Measurements from ENCODE around the gene FMO4.
"Not testable (repeated sequence)": the region's sequence is repeated elsewhere in the genome, so short reads cannot be mapped to it uniquely, and the experiment has no call there.

FMO4 gene

GRCh38 chr1:171355727-171356126, 41.7 kb downstream of the FMO4 start:
- Histone ChIP-seq H3K18ac (ENCODE audit: low read depth in 1 of 2, low read length in 2 of 2) (no peak overlapping the region), H3K9ac (ENCODE audit: low read length) (no peak overlapping the region), H3K79me1 (replicated peaks; ENCODE audit: low read length, poor library complexity, severe bottlenecking) (no peaks in the 10 kb centered on the region), H2AFZ (ENCODE audit: low read depth, low read length) (no peak overlapping the region), H3K27ac (ENCODE audit: low read length, poor library complexity, severe bottlenecking) (no peak overlapping the region), H3K4me1 (ENCODE audit: control insufficient read depth, insufficient read depth, low read depth, low read length) (no peaks in the 10 kb centered on the region), H3K36me3 (ENCODE audit: control insufficient read depth in 1 of 2, insufficient read depth in 2 of 2, low read depth in 1 of 2, low read length in 2 of 2) (no peaks in the 10 kb centered on the region), H2BK5ac (ENCODE audit: low read depth, low read length, poor library complexity, severe bottlenecking) (no peak overlapping the region), H3K4me3 (ENCODE audit: insufficient read depth in 1 of 2, low read depth in 1 of 2, low read length in 2 of 2) (no peak overlapping the region), H3K4me2 (ENCODE audit: low read length, poor library complexity, severe bottlenecking) (no peak overlapping the region), H3K9me3 (ENCODE audit: control insufficient read depth, low read length) (no peaks in the 10 kb centered on the region), H3K23ac (ENCODE audit: low read length in 2 of 2) (no peak overlapping the region), H4K91ac (ENCODE audit: low read length) (no peak overlapping the region), H3K14ac (ENCODE audit: low read length in 2 of 2) (no peak overlapping the region), H2AK5ac (ENCODE audit: low read length, severe bottlenecking) (no peak overlapping the region), H2BK120ac (ENCODE audit: low read depth, low read length) (no peak overlapping the region), H4K8ac (ENCODE audit: low read length) (no peak overlapping the region), H3K27me3 (ENCODE audit: control insufficient read depth in 1 of 2, insufficient read depth in 1 of 2, low read length in 2 of 2) (no peaks in the 10 kb centered on the region), H2BK12ac (ENCODE audit: low read length in 2 of 2) (no peak overlapping the region), H2BK15ac (ENCODE audit: low read depth, poor library complexity, severe bottlenecking) (no peak overlapping the region), H3K4ac (ENCODE audit: low read depth in 1 of 2, low read length in 2 of 2) (no peak overlapping the region)
- DNase-seq, result no peak
- 76% methylated on average over 3 of the region's 3 CpGs for WGBS

- no peak overlapping the region for H2BK120ac ChIP-seq (ENCODE audit: low read depth, low read length)
- DNase-seq, result no peak
- H3K79me1 ChIP-seq (replicated peaks; ENCODE audit: low read length, poor library complexity, severe bottlenecking), result no peaks in the 10 kb centered on the region
- H3K4me2 ChIP-seq (ENCODE audit: low read length, poor library complexity, severe bottlenecking), result no peak overlapping the region
- no peak overlapping the region for H3K14ac ChIP-seq (ENCODE audit: low read length in 2 of 2)
- no peak overlapping the region for H3K27ac ChIP-seq (ENCODE audit: low read length, poor library complexity, severe bottlenecking)
- no peak overlapping the region for H3K18ac ChIP-seq (ENCODE audit: low read depth in 1 of 2, low read length in 2 of 2)
- no peak overlapping the region for H2AK5ac ChIP-seq (ENCODE audit: low read length, severe bottlenecking)
- H3K36me3 ChIP-seq (ENCODE audit: control insufficient read depth in 1 of 2, insufficient read depth in 2 of 2, low read depth in 1 of 2, low read length in 2 of 2), result no peaks in the 10 kb centered on the region
- H3K4ac ChIP-seq (ENCODE audit: low read depth in 1 of 2, low read length in 2 of 2), result no peak overlapping the region
- no peak overlapping the region for H3K9ac ChIP-seq (ENCODE audit: low read length)
- H2BK12ac ChIP-seq (ENCODE audit: low read length in 2 of 2), result no peak overlapping the region
- no peak overlapping the region for H2BK5ac ChIP-seq (ENCODE audit: low read depth, low read length, poor library complexity, severe bottlenecking)
- no peak overlapping the region for H4K91ac ChIP-seq (ENCODE audit: low read length)
- no peak overlapping the region for H2BK15ac ChIP-seq (ENCODE audit: low read depth, poor library complexity, severe bottlenecking)
- H2AFZ ChIP-seq (ENCODE audit: low read depth, low read length), result no peak overlapping the region
- WGBS, result 95% methylated on average over 4 of the region's 4 CpGs
- H3K23ac ChIP-seq (ENCODE audit: low read length in 2 of 2), result no peak overlapping the region
- no peaks in the 10 kb centered on the region for H3K27me3 ChIP-seq (ENCODE audit: control insufficient read depth in 1 of 2, insufficient read depth in 1 of 2, low read length in 2 of 2)
- no peaks in the 10 kb centered on the region for H3K4me1 ChIP-seq (ENCODE audit: control insufficient read depth, insufficient read depth, low read depth, low read length)
- no peaks in the 10 kb centered on the region for H3K9me3 ChIP-seq (ENCODE audit: control insufficient read depth, low read length)
- H3K4me3 ChIP-seq (ENCODE audit: insufficient read depth in 1 of 2, low read depth in 1 of 2, low read length in 2 of 2), result no peak overlapping the region
- no peak overlapping the region for H4K8ac ChIP-seq (ENCODE audit: low read length)
Measured at GRCh38 chr1:171357179-171357578, 43.2 kb downstream of the FMO4 start.

GRCh38 chr1:171359355-171359648, 45.3 kb downstream of the FMO4 start:
- not testable (repeated sequence) for H4K91ac ChIP-seq (ENCODE audit: low read length); H2BK12ac ChIP-seq (ENCODE audit: low read length in 2 of 2); H3K18ac ChIP-seq (ENCODE audit: low read depth in 1 of 2, low read length in 2 of 2); DNase-seq; H3K27me3 ChIP-seq (ENCODE audit: control insufficient read depth in 1 of 2, insufficient read depth in 1 of 2, low read length in 2 of 2); H3K4me1 ChIP-seq (ENCODE audit: control insufficient read depth, insufficient read depth, low read depth, low read length); H3K79me1 ChIP-seq (replicated peaks; ENCODE audit: low read length, poor library complexity, severe bottlenecking); H3K4me2 ChIP-seq (ENCODE audit: low read length, poor library complexity, severe bottlenecking); H4K8ac ChIP-seq (ENCODE audit: low read length); H2AK5ac ChIP-seq (ENCODE audit: low read length, severe bottlenecking); H3K9me3 ChIP-seq (ENCODE audit: control insufficient read depth, low read length); H2AFZ ChIP-seq (ENCODE audit: low read depth, low read length); H3K4ac ChIP-seq (ENCODE audit: low read depth in 1 of 2, low read length in 2 of 2); H2BK5ac ChIP-seq (ENCODE audit: low read depth, low read length, poor library complexity, severe bottlenecking); H3K23ac ChIP-seq (ENCODE audit: low read length in 2 of 2); H3K14ac ChIP-seq (ENCODE audit: low read length in 2 of 2); H2BK15ac ChIP-seq (ENCODE audit: low read depth, poor library complexity, severe bottlenecking); H3K9ac ChIP-seq (ENCODE audit: low read length); H2BK120ac ChIP-seq (ENCODE audit: low read depth, low read length); H3K36me3 ChIP-seq (ENCODE audit: control insufficient read depth in 1 of 2, insufficient read depth in 2 of 2, low read depth in 1 of 2, low read length in 2 of 2); H3K27ac ChIP-seq (ENCODE audit: low read length, poor library complexity, severe bottlenecking); H3K4me3 ChIP-seq (ENCODE audit: insufficient read depth in 1 of 2, low read depth in 1 of 2, low read length in 2 of 2)
- WGBS, result 93% methylated on average over 7 of the region's 7 CpGs

GRCh38 chr1:171359731-171360527, 45.9 kb downstream of the FMO4 start:
- H3K9ac ChIP-seq (ENCODE audit: low read length); H3K9me3 ChIP-seq (ENCODE audit: control insufficient read depth, low read length); H3K36me3 ChIP-seq (ENCODE audit: control insufficient read depth in 1 of 2, insufficient read depth in 2 of 2, low read depth in 1 of 2, low read length in 2 of 2); H3K23ac ChIP-seq (ENCODE audit: low read length in 2 of 2); H2AFZ ChIP-seq (ENCODE audit: low read depth, low read length); H4K8ac ChIP-seq (ENCODE audit: low read length); H2BK15ac ChIP-seq (ENCODE audit: low read depth, poor library complexity, severe bottlenecking); H3K27me3 ChIP-seq (ENCODE audit: control insufficient read depth in 1 of 2, insufficient read depth in 1 of 2, low read length in 2 of 2); H2BK120ac ChIP-seq (ENCODE audit: low read depth, low read length); H3K4me1 ChIP-seq (ENCODE audit: control insufficient read depth, insufficient read depth, low read depth, low read length); DNase-seq; H3K27ac ChIP-seq (ENCODE audit: low read length, poor library complexity, severe bottlenecking); H3K4ac ChIP-seq (ENCODE audit: low read depth in 1 of 2, low read length in 2 of 2); H4K91ac ChIP-seq (ENCODE audit: low read length); H2BK12ac ChIP-seq (ENCODE audit: low read length in 2 of 2); H2AK5ac ChIP-seq (ENCODE audit: low read length, severe bottlenecking); H3K14ac ChIP-seq (ENCODE audit: low read length in 2 of 2); H2BK5ac ChIP-seq (ENCODE audit: low read depth, low read length, poor library complexity, severe bottlenecking); H3K18ac ChIP-seq (ENCODE audit: low read depth in 1 of 2, low read length in 2 of 2); H3K4me3 ChIP-seq (ENCODE audit: insufficient read depth in 1 of 2, low read depth in 1 of 2, low read length in 2 of 2); H3K79me1 ChIP-seq (replicated peaks; ENCODE audit: low read length, poor library complexity, severe bottlenecking); H3K4me2 ChIP-seq (ENCODE audit: low read length, poor library complexity, severe bottlenecking): not testable (repeated sequence)
- WGBS, result 90% methylated on average over 9 of the region's 9 CpGs
